NCI-H187 treated with DMSO at 0.1 percent for 48 hours (cell line): ENCODE results near the gene GPATCH8.
"Not testable (repeated sequence)": the region's sequence is repeated elsewhere in the genome, so short reads cannot be mapped to it uniquely, and the experiment has no call there.

ENCODE experiments used
- DNase-seq: peaks from one replicate; lab custom pipeline; 2025; lab: John Stamatoyannopoulos, UW

Gene GPATCH8

GRCh38 chr17:44374306-44375195 is 128.7 kb downstream of the GPATCH8 start:
- no peak for DNase-seq

- no peak for DNase-seq
Observed at GRCh38 chr17:44372036-44372435, 131.2 kb downstream of the GPATCH8 start.

GRCh38 chr17:44369414-44370023 is 133.7 kb downstream of the GPATCH8 start:
- DNase-seq: not testable (repeated sequence)

GRCh38 chr17:44368391-44369243 is 134.6 kb downstream of the GPATCH8 start:
- DNase-seq: not testable (repeated sequence)

DNA sequence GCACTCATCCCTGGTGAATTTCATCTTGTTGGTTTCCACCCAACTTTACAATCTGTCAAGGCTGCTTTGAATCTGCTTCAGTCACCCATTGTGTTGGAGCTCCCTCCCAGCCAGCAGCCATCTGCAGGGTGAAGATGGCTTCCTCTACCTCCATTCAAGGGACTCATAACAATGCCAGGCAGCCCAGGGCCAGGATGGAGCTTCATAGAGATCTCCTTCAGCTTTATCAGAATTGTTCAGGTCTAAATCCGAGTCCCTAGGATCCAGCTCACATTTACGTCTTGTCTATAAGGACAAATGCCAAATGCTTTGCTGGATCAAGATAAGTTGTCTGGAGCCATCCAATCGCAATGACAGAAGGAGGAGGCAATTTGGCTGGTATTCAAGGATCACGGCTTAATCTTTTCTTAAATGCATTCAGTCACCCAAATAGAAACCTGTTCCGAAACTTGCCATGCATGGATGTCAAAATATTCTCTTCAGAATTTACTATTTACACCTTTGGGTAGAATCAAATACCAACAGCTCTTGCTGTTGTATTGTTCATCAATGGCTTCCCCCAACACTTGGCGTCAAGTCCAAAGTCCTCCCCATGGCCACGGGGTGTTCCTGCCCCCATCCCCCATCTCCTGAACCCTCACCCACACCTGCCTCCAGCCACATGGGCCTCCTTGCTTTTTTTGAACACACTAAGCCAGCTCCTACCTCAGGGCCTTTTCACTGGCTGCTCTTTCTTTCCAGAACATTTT is 135.8 kb downstream of the GPATCH8 start:
- no peak for DNase-seq

DNA sequence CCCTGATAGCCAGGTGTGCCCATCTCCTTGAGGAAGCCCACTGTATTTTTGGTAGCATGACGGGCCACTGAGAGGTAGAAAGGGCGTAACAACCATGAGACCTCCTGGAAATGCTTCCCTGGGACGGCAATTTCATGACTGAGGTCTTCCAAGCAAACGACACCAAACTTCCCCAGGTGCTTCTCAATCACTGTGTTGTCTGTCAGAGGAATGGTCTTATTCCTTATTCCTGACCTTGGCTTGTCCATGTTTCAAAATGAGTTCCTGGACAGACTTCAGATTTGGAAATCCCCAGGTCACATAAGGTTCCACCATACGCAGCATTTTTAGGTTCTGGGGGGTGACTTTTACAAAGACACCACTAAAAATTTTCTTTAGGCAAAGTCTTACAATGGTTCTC is 138.2 kb downstream of the GPATCH8 start:
- not testable (repeated sequence) for DNase-seq

DNA sequence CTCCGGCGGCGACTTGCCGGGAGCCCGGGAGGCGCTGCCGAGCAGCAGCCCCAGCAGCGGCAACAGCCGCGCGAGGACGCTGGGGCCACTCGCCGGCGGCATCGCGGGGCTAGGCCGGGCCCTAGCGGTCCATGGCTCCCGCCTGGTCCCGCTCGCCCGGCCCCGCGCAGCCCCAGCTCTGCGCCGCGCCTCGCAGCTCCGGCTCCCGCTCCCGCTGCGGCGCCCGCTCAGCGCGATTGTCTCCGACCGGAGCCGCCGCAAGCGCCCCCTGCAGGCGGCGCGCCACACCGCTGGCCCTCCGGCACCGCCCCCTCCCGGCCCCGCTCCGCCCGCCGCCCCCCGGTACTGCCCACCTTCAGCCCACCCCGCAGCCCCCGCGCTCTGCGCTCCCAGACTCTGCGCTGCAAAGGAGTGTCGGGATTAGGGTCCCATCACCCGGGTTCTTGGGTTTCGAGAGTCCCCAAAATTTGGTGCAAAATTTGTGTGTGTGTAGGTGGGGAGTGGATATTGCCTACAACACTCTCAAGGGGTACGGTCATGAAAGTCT is 139.5 kb downstream of the GPATCH8 start, which contains the start of gene FAM171A2:
Gene FAM171A2, minus strand, starts transcription at position 241 of the 547 bp plus-strand sequence. Its CDS starts 139 bp downstream, at position 102.
- DNase-seq: no peak

DNA sequence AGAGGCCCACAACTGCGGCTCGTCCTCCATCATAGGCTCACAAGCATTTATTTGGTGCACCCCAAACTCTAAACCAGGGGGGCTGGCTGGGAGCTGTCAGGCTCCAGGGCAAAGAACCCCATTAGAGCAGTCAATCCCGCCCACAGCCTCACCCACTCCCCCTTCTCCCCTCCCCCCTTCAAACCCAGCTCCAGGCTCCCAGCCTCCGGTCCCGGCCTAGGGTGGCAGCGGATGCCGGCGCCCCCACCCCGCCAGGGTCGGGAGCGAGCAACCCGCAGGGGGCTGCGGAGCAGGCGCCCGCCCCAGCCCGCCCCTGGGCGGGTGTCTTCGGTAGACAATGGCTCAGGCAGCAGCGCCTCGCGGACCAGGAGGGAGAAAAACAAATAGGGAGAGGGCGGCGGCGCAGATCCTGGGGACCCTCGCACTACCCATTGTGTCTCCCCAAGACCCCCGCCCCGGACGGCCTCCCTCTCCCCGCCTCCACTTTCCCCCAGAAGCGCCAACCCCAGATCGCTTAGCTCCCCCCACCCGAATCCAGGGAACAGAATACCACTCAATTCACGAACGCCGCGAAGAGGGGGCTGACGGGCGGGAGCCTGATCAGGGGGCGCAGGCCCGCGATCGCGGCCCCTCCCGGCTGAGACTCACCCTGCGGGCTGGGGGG is 140.1 kb downstream of the GPATCH8 start:
- DNase-seq: no peak

- no peak for DNase-seq
Observed at GRCh38 chr17:44362459-44362948, 140.7 kb downstream of the GPATCH8 start.

DNA sequence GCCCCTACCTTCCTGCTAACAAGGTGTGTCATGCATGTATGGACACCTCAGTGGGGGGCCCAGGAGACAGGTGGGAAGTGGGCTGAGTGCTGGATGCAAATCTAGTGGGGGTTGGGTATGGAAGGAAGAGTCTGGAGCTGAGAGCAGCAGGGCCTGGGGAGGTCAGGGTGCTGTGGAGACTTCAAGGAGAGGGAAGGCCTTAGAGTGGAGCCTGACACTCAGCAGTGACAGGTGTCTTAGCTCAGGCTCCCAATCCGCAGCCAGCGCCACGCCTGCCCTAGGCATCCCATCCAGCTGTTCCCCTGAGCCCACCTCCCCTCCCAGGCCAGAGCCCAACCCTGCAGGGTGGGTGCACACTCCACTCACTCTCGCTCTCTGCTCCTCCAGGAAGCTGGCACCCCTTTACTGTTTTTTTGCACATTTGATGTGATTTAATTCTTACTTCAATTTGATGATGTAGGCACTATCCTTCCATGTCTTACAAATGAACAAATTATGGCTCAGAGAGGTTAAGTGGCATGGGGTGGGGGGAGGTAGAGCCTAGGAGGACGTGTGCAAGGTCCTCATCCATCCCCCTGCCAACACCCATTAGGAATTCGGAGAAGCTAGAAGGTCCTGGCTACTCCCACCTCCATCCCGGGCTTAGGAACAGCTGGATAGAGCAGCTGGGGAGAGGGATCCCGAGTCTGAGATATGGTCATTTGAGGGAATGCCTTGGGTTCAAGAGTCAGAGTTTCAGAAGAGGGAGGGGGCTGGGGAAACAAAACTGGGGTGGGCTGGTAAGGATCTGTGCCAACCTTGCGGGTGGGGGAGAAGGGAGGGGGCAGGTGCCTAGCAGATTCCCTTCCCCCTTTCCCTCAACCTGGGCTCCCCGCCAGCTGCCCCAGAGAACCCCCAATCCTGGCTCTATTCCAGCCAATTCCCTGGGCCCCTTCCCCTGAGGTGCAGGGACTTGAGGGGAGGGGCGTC is 141.6 kb downstream of the GPATCH8 start:
- DNase-seq: no peak

DNA sequence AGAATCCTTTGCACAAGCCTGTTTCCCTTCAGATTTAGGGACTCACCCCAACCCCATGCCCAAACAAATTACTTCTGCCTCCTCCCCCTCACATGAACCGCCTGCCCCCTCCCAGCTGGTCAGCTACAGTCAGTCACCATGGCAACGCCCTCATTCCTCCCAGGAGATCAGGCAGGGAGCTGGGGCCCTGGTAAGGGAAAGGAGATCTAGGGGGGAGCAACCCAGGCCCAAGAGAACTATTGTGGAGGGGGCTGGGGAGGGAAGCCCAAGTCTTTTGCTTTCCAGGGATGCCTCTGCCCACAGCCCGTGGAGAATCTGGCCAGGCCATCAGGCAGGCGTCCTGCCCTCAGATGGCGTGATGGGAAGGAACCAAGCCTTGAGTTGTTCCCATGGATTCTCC is 142.4 kb downstream of the GPATCH8 start:
- no peak for DNase-seq

DNA sequence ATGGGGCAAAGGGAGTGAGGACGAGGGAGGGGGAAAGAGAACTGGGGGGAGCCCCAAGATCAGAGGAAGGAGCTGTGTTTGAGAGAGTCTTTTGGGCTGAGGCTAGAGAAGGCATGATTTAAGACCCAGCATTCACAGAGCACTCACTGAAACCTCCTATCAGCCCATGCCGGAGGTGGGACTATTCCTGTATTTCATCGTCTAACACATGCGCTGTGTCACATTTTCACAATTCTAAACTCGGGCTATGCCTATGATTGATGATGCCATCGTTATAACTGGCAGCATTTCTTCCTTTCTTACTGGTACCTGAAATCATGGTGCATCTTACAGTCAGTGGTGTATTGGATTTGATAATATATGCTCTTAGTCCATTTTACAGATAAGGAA is 143.1 kb downstream of the GPATCH8 start:
- no peak for DNase-seq

- no peak for DNase-seq
Observed at GRCh38 chr17:44359458-44360143, 143.6 kb downstream of the GPATCH8 start.

GRCh38 chr17:44359006-44359405 is 144.2 kb downstream of the GPATCH8 start:
- no peak for DNase-seq

DNA sequence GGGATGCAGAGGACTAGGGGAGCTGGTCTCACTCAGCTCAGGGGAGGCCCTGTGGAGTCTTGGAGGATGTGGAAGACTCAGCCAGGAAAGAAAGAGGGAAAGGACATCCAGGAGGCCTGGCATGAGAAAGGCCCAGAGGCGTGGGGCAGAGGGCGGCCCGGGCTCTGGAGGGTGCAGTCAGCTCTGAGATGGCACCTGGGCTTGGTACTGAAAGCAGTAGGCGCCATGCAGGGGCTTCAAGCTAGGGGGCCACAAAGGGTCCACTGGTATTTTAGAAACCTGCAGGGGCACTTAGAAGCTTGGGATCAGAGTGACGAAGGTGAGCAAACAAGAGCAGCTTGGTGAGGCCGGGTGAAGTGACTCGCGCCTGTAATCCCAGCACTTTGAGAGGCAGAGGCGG is 145.1 kb downstream of the GPATCH8 start:
- DNase-seq: no peak

- DNase-seq: no peak
Observed at GRCh38 chr17:44356241-44356640, 147.0 kb downstream of the GPATCH8 start.

GRCh38 chr17:44355642-44356099 is 147.5 kb downstream of the GPATCH8 start:
- DNase-seq: no peak
